HG03097 (cell line): ENCODE results near the gene TYK2.

Experiments
- ATAC-seq: cut with Tn5 transposase; IDR thresholded peaks from one replicate; pipeline ENCODE4 v1.9.1; 2021; ENCODE audit not compliant: unreplicated experiment, low FRiP score

TYK2 gene

DNA sequence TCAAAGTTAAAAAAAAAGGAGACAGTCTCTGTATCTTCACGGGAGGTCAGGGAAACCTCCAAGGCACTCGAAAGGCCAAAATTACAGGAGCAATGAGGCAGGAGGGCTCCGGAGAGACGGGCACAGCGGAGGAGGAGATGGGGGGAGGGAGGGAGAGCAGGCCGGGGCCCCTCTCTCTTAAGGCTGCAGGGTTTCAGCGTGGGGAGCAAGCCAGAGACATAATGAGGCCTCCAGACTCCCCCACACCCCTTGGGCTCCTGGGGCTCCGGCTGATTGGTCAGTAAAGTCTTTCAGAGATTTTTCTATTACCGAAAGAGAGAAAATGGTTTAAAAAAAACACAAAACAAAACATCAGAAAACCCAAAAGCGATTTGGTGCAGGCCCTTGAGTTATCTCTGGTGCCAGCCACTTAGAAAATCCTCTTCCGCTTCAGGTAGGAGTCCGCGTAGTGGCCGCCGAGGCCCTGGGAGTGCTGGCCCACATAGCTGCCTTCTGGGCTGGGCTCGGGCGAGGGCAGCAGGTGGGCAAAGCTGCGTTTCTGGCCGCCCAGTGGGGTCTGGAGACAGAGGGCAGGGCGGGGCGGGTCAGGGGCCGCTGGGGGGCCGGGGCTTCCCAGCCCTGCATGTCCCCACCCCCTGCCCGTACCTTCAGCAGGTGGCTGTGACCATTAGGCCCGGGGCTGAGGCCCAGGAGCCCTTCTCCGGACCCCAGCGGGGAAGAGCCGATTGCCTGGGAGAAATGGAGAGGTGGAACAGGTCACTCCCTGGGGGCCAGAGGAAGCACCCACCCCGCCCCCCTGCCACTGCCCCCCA, 63.1 kb downstream of the TYK2 start:
- ATAC-seq, result no peak

- ATAC-seq, result no peak
Observed at GRCh38 chr19:10316229-10317044, 63.9 kb downstream of the TYK2 start.

GRCh38 chr19:10315335-10316214, 64.8 kb downstream of the TYK2 start, which contains the start of gene FDX2:
TSS of gene FDX2 (minus strand) at chr19:10316015. CDS start at chr19:10315996, 19 bp downstream.
- peak; percentile 65 for ATAC-seq

- ATAC-seq, result no peak
Observed at GRCh38 chr19:10309423-10309822, 70.9 kb downstream of the TYK2 start, which contains the start of gene ZGLP1. TSS of gene ZGLP1 (minus strand) at chr19:10309815.

GRCh38 chr19:10306327-10306726, 74.0 kb downstream of the TYK2 start:
- no peak for ATAC-seq

- no peak for ATAC-seq
Observed at GRCh38 chr19:10305139-10305806, 75.1 kb downstream of the TYK2 start.
